H1 (cell line): ENCODE data around the gene PRR5. TPM values are rescaled to one million over a fixed set of nuclear protein-coding genes. Genes with fewer than 3 reads are reported as not detected.

Source experiments
- BRCA1 ChIP-seq: IDR thresholded peaks from 2 replicates; pipeline ENCODE4 v1.6.1; 2012; ENCODE audit warnings: low read depth, low read length, improper control_type of control experiment
- FOSL1 ChIP-seq: IDR thresholded peaks from 2 replicates; pipeline ENCODE4 v1.6.1; 2011; ENCODE audit warnings: mild to moderate bottlenecking, low read depth, low read length, moderate library complexity; ENCODE audit not compliant: insufficient read depth
- JUND ChIP-seq: IDR thresholded peaks from 2 replicates; pipeline ENCODE4 v1.6.1; 2011; ENCODE audit warnings: mild to moderate bottlenecking, improper control_type of control experiment, low read length
- KDM4A ChIP-seq: IDR thresholded peaks from one replicate; pipeline ENCODE4 v1.7.1; 2012; ENCODE audit warnings: low read depth, mild to moderate bottlenecking, moderate library complexity, low read length, inconsistent platforms; ENCODE audit not compliant: severe bottlenecking
- SIRT6 ChIP-seq: IDR thresholded peaks from one replicate; pipeline ENCODE4 v1.7.1; 2012; ENCODE audit warnings: low read length, inconsistent platforms
- SP2 ChIP-seq: IDR thresholded peaks from 2 replicates; pipeline ENCODE4 v1.6.1; 2012; ENCODE audit warnings: mild to moderate bottlenecking, low read length, inconsistent platforms
- SP4 ChIP-seq: IDR thresholded peaks from 2 replicates; pipeline ENCODE4 v1.6.1; 2012; ENCODE audit warnings: low read length, inconsistent platforms
- YY1 ChIP-seq: IDR thresholded peaks from 2 replicates; pipeline ENCODE4 v1.6.1; 2011; ENCODE audit warnings: low read depth, mild to moderate bottlenecking, low read length
- polyA plus RNA-seq, 7 experiments: library from polyadenylated mRNA; depleted of rRNA in 3 of 7; stranded (reverse) in 5 of 7; unstranded in 2 of 7; fragments of >200 nt in 5 of 7; fragments of 200-250 nt in 2 of 7; gene quantifications; 1 replicate in 5 of 7; 2 replicates in 1 of 7; 4 replicates in 1 of 7; pipeline versions ENCODE4 v1.2.1 to v1.2.3, GENCODE V29; 2011 to 2013; ENCODE audit warnings: missing spikeins in 2 of 7, mixed read lengths in 2 of 7
- total RNA-seq: library from RNA; stranded (reverse); fragmentation: NEBNext Ultra II Directional; extraction: Animal tissue kit (Norgen Biotek cat#: 25700); gene quantifications from 2 replicates; pipeline ENCODE4 v1.2.1, GENCODE V29; 2021
- TF ChIP-seq, protein P1 (sequence below): fragments of 300-600 bp; sonication (generic); IDR thresholded peaks from 2 replicates; pipeline ENCODE4 v1.7.1; 2012; ENCODE audit warnings: low read length, moderate library complexity, mild to moderate bottlenecking, inconsistent platforms; ENCODE audit not compliant: insufficient replicate concordance
- TF ChIP-seq, protein P2 (sequence below): IDR thresholded peaks from 2 replicates; pipeline ENCODE4 v1.6.1; 2012; ENCODE audit warnings: inconsistent platforms
- TF ChIP-seq, protein P3 (sequence below): IDR thresholded peaks from 2 replicates; pipeline ENCODE4 v1.6.1; 2011; ENCODE audit warnings: low read length, improper control_type of control experiment

The PRR5 gene
- total and polyA plus RNA-seq, 2 of the 8 experiments (the other 6 are each of a cell fraction or from before 2014, with no cell fraction given) = 16.5 to 25.7 TPM

DNA sequence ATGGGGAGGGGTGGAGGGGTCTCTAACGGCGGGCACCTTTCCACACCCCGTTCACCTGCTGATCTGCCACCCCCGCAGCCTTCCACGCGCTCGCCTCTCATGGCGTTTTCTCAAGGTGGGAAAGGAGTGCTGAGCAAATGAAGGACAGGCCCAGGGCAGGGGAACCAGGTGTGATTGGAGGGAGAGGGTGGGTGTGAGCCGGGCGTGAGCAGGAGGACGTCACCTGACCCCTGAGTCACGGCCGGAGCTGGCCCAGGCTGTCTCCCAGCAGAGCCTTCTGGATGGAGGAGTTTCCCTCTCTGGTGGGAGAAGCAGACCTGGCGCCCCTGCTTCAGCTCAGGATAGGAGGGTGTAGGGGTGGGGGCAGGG lies 36.3 kb downstream of the PRR5 start (continued):
- TF ChIP-seq, protein P1, sequence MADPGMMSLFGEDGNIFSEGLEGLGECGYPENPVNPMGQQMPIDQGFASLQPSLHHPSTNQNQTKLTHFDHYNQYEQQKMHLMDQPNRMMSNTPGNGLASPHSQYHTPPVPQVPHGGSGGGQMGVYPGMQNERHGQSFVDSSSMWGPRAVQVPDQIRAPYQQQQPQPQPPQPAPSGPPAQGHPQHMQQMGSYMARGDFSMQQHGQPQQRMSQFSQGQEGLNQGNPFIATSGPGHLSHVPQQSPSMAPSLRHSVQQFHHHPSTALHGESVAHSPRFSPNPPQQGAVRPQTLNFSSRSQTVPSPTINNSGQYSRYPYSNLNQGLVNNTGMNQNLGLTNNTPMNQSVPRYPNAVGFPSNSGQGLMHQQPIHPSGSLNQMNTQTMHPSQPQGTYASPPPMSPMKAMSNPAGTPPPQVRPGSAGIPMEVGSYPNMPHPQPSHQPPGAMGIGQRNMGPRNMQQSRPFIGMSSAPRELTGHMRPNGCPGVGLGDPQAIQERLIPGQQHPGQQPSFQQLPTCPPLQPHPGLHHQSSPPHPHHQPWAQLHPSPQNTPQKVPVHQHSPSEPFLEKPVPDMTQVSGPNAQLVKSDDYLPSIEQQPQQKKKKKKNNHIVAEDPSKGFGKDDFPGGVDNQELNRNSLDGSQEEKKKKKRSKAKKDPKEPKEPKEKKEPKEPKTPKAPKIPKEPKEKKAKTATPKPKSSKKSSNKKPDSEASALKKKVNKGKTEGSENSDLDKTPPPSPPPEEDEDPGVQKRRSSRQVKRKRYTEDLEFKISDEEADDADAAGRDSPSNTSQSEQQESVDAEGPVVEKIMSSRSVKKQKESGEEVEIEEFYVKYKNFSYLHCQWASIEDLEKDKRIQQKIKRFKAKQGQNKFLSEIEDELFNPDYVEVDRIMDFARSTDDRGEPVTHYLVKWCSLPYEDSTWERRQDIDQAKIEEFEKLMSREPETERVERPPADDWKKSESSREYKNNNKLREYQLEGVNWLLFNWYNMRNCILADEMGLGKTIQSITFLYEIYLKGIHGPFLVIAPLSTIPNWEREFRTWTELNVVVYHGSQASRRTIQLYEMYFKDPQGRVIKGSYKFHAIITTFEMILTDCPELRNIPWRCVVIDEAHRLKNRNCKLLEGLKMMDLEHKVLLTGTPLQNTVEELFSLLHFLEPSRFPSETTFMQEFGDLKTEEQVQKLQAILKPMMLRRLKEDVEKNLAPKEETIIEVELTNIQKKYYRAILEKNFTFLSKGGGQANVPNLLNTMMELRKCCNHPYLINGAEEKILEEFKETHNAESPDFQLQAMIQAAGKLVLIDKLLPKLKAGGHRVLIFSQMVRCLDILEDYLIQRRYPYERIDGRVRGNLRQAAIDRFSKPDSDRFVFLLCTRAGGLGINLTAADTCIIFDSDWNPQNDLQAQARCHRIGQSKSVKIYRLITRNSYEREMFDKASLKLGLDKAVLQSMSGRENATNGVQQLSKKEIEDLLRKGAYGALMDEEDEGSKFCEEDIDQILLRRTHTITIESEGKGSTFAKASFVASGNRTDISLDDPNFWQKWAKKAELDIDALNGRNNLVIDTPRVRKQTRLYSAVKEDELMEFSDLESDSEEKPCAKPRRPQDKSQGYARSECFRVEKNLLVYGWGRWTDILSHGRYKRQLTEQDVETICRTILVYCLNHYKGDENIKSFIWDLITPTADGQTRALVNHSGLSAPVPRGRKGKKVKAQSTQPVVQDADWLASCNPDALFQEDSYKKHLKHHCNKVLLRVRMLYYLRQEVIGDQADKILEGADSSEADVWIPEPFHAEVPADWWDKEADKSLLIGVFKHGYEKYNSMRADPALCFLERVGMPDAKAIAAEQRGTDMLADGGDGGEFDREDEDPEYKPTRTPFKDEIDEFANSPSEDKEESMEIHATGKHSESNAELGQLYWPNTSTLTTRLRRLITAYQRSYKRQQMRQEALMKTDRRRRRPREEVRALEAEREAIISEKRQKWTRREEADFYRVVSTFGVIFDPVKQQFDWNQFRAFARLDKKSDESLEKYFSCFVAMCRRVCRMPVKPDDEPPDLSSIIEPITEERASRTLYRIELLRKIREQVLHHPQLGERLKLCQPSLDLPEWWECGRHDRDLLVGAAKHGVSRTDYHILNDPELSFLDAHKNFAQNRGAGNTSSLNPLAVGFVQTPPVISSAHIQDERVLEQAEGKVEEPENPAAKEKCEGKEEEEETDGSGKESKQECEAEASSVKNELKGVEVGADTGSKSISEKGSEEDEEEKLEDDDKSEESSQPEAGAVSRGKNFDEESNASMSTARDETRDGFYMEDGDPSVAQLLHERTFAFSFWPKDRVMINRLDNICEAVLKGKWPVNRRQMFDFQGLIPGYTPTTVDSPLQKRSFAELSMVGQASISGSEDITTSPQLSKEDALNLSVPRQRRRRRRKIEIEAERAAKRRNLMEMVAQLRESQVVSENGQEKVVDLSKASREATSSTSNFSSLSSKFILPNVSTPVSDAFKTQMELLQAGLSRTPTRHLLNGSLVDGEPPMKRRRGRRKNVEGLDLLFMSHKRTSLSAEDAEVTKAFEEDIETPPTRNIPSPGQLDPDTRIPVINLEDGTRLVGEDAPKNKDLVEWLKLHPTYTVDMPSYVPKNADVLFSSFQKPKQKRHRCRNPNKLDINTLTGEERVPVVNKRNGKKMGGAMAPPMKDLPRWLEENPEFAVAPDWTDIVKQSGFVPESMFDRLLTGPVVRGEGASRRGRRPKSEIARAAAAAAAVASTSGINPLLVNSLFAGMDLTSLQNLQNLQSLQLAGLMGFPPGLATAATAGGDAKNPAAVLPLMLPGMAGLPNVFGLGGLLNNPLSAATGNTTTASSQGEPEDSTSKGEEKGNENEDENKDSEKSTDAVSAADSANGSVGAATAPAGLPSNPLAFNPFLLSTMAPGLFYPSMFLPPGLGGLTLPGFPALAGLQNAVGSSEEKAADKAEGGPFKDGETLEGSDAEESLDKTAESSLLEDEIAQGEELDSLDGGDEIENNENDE = no peak
- TF ChIP-seq, protein P2, sequence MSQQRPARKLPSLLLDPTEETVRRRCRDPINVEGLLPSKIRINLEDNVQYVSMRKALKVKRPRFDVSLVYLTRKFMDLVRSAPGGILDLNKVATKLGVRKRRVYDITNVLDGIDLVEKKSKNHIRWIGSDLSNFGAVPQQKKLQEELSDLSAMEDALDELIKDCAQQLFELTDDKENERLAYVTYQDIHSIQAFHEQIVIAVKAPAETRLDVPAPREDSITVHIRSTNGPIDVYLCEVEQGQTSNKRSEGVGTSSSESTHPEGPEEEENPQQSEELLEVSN = peak; percentile 52
- TF ChIP-seq SP2 (no peak), FOSL1 (no peak), KDM4A (no peak), BRCA1 (no peak), SP4 (no peak), SIRT6 (no peak), YY1 (0 out of 2 replicates have a peak, but pooled peaks have one; percentile 14), JUND (no peak)
- TF ChIP-seq, protein P3, sequence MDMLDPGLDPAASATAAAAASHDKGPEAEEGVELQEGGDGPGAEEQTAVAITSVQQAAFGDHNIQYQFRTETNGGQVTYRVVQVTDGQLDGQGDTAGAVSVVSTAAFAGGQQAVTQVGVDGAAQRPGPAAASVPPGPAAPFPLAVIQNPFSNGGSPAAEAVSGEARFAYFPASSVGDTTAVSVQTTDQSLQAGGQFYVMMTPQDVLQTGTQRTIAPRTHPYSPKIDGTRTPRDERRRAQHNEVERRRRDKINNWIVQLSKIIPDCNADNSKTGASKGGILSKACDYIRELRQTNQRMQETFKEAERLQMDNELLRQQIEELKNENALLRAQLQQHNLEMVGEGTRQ = no peak
